Activated gamma-delta T cell treated with anti-CD3 and anti-CD28 coated beads, Interleukin-2, amount 50 U/mL, for 16 hours (primary cell): ENCODE measurements around the gene RPTOR.
A peak's percentile ranks its signal among the peaks of the same experiment; 100 is the strongest.
"Not testable (repeated sequence)": the region's sequence is repeated elsewhere in the genome, so short reads cannot be mapped to it uniquely, and the experiment has no call there.

Experiments
- DNase-seq: peaks from one replicate; pipeline ENCODE4 v3.0.0-alpha.2; 2020; ENCODE audit warnings: low read depth

Gene RPTOR

DNA sequence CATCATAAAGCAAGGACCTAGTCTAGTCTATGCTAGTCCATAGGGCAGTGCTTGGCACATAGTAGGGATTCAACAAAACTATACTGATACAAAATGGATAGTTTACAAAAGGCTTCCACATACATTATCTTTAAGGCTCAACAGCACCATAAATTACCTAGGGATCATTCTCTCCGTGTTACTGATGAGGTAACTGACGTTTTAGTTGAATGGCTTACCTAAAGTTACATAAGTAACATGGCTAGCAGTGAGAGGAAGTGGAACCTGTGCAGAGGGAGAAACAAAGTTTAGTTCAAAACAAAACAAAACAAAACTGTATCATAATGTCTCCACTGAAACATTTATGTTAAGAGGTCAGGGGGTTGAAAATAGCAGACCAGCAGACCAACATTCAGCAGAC lies 7.9 kb downstream of the RPTOR start:
- DNase-seq, result no peak

DNA sequence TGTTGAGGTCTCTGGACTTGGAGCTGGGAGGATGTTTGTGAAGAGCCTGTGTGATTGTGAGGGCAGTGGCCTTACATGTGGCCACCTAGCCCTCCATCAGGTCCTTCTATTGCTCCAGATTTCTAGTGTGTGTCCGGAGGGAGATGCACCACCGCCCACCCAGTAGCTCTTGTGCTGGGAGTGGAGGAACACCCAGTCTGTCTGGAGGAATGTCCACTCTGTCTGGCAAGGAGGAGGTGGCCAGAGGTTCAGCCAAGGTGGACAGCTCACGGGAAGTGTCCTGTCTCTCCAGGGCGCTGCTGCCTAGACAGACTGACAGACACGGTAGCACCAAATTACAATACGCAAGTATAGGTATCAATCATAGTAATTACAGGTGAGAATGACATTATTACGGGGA lies 10.6 kb downstream of the RPTOR start:
- no peak for DNase-seq

DNA sequence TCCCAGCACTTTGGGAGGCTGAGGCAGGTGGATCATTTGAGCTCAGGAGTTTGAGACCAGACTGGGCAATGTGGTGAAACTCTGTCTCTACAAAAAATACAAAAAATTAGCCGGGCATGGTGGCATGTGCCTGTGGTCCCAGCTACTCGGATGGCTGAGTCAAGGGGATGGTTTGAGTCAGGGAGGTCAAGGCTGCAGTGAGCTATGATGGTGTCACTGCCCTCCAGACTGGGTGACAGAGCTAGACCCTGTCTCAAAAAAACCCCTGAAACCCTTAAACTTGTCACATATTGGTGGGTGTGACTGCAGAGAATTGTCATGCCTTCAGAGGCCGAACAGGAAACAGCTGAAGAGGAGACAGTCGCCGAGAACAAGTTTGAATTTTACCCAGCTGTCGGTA lies 13.4 kb downstream of the RPTOR start:
- DNase-seq, result no peak

DNA sequence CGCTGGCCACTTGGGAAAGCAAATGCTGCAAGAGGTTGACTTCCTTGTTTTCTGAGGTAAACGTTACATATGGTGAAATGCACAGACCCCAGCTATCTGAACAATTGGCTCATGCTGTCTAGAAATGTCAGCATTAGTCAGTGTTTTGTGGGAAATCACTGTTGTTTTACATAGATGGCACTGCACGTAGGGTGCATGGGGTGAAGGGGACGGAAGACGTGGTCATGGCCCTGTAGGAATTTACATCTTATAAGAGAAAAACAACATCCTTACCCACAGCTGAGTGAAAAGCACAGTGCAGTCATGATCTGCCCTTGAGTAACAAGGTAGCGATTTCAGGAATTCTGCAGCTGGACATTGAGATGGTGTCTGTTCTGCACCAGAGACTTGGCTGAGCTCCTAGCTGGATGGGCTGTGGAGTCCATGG lies 15.2 kb downstream of the RPTOR start:
- no peak for DNase-seq

DNA sequence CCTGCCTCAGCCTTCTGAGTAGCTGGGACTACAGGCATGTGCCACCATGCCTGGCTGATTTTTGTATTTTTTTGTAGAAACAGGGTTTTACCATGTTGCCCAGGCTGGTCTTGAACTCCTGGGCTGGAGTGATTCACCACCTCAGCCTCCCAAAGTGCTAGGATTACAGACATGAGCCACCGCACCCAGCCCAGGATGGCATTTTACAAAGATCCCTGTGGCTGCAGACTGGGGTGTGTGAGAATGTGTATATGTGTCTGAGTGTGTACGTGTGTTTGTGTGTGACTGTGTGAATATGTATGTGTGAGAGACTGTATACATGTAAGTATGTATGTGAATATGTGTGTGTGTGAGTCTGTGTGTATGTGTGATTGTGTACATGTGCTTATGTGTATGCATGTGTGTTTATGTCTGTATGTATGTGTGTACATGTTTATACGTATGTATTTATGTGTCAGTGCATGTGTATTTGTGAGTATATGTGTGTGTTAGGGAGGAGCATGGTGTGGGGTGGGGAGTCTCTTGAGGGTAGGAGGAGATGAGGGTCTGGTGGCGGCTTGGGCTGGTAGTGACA lies 17.0 kb downstream of the RPTOR start:
- DNase-seq, result no peak

DNA sequence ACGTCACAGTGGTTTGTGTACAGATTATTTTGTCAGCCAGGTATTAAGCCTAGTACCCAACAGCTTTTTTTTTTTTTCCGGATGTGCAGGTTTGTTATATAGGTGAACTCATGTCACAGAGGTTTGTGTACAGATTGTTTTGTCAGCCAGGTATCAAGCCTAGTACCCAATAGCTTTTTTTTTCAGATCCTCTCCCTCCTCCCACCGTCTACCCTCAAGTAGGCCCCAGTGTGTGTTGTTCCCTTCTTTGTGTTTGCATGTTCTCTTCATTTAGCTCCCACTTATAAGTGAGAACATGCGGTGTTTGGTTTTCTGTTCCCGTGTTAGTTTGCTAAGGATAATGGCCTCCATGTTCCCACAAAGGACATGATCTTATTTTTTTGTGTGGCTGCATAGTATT lies 19.9 kb downstream of the RPTOR start:
- no peak for DNase-seq

DNA sequence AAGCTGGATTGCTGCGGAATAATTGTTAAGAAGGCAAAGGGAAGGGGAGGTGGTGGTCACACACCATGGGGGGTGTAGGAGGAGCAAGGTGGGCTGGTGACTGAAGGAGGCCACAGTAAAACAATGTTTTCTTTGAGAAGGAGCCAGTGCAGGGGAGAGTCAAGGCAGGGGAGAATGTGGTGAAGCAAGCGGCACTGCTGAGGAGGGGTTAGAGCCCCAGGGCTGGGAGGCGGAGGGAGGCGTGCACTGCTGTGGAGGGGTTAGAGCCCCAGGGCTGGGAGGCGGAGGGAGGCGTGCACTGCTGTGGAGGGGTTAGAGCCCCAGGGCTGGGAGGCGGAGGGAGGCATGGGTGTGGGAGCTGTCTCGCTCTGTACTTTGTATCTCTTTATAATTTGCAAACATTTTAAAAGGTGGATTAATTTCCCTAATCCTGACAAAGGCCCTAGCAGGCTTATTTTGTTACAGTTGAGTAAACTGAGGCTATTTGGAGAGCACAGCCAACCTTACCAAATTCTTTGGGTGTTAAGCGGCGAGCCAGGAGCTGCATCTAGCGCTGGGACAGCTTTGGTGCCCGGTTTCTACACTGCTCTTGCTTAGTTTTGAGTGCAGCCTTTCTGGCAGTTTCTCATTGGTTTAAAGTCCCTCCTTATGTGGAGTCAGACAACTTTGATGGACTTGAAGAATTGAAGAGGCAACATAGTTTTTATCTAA lies 20.9 kb downstream of the RPTOR start:
- no peak for DNase-seq

DNA sequence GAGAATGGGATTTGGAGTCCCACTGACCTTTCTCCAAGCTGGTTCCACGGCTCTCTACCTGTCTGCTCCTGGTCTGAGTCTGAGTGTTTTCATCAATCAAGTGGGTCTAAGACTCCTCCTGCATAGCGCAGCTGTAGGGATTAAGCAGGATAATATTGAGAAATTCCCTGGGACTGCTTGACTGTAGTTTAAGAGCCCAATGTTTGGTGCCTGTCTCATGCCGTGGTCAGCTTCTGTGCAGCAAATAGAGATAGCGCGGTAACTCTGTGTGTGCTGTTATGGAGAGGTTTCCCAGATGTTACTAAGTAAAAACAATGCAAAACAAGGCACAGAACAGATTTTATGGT lies 21.4 kb downstream of the RPTOR start:
- DNase-seq, result no peak

DNA sequence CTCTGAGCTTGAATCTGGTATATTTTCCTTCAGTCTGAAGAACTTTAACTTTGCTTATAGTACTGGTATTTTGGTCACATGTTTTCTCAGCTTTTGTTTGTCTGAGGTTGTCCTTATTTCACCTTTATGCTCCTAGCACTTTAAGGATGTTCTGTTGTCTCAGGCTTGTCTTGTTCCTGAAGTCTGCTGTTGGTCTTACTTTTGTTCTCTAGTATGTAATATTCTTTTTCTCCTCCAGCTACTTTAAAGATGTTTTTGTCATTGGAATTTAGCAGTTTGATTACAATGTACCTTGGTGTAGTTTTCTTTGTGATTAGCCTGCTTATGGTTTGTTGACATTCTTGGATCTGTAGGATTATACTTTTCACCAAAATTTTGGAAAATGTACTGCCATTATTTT lies 23.6 kb downstream of the RPTOR start:
- no peak for DNase-seq

DNA sequence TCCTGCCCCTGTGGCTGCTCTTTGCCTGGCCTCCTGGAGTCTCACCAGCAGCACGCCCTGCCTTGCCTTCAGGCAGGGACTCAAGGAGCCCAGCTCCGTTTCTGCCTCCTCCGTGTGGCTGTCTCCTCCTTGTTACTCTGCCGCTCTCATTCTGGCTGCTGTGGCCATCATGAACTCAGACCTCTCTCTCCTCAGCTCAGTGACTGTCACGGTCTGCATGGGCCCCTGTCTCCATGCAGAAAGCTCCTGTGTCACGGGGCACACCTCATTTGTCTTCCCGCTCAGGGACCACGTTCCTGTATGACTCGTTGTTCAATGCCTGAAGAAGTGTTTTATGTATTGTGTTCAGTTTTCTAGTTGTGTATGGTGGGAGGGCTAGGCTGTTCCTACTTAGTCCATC lies 25.3 kb downstream of the RPTOR start:
- no peak for DNase-seq

DNA sequence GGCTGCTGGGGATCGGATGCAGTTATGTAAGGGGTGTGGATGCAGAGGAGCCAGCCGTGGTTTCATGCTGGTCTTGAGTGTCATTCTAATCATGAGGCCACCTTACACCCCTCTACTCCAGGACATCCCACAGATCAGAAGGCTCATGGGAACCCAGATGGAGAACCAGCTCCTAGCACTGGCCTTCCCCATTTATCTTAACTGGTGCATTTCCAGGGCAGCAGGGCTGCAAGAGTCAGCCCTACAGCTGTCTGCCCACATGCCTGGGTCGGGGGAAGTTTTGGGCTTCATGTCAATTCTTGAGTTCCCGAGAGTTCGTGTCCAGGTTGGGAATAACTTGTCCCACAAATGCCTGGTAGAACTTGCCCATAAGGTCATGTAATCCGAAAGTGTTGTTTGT lies 29.1 kb downstream of the RPTOR start:
- DNase-seq, result no peak

DNA sequence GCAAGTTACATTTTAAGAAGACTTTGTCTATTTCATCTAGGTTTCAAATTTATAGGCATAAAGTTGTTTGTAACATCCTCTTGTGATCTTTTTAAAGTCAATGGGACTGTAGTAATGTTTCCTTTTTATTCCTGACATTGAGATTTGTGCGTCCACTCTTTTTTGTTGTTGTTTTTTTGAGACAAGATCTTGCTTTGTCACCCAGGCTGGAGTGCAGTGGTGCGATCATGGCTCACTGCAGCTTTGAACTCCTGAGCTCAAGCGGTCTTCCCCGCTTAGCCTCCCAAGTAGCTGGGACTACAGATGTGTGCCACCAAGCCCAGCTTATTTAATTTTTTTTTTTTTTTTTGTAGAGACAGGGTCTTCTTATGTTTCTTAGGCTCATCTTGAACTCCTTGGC lies 29.9 kb downstream of the RPTOR start:
- DNase-seq, result no peak

DNA sequence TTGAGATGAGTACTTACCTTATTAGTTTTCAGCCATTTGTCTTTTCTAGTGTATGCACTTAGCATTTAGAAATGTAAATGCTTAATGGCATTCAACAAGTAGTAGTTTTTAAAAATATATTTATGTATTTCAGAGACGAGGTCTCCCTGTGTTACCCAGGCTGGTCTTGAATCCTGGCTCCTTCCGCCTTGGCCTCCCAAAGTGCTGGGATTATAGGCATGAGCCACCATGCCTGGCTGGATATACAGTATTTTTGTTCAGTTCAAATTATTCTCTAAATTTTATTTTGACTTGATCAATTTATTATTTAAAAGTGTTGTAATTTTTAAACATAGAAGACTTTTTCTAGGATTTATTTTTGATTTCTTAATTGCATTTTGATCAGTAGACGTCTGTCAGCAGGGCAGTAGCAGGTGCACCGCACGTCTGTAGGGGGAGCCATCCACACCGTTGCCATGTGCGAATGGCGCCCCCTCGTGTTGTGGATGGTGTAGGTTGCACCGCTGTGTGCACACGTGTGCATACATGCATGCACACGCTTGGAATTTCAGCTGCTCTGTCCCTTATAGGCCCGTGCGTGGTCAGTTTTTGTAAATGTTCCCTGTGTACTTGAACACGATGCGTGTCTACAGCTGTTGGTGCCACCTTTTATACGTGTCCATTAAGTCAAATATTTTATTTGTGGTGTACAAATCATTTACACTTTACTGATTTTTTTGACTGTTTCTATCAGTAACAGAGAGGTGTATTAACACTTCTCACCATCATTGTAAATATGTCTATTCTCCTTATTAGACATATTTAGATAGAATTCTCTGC lies 30.6 kb downstream of the RPTOR start:
- DNase-seq, result peak; percentile 90

DNA sequence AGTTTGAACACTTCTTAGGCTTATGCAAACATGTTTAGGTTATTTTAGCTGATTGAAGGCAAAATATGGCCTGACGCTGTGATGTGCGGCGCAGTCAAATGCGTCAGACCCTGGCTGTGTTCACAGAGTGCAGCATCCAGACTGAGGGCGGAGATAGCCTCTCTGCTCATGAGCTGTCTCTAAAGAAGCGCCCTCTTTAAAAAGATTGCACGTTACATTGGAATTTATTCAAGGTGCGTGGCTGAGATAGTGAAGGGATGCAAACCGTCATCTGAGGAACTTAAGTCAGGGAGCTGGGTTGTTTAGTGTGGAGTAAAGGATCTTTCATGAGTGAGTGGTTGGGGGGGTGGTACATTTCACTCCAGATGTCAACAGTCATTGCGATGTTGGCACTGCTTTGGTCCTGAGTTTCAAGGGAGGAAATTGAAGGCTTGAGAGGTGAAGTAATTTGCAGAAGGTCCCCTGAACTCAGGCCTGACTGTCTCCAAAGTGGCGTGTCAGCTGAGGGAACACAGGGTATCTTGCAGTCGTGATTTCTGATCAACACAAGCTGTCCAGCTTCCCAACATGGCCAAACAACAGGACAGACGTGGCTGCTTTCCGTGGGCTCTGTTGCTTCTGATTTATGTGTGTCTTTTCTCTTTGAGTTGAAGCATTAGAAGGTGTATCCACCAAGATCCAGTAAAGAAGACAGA lies 33.4 kb downstream of the RPTOR start:
- no peak for DNase-seq

DNA sequence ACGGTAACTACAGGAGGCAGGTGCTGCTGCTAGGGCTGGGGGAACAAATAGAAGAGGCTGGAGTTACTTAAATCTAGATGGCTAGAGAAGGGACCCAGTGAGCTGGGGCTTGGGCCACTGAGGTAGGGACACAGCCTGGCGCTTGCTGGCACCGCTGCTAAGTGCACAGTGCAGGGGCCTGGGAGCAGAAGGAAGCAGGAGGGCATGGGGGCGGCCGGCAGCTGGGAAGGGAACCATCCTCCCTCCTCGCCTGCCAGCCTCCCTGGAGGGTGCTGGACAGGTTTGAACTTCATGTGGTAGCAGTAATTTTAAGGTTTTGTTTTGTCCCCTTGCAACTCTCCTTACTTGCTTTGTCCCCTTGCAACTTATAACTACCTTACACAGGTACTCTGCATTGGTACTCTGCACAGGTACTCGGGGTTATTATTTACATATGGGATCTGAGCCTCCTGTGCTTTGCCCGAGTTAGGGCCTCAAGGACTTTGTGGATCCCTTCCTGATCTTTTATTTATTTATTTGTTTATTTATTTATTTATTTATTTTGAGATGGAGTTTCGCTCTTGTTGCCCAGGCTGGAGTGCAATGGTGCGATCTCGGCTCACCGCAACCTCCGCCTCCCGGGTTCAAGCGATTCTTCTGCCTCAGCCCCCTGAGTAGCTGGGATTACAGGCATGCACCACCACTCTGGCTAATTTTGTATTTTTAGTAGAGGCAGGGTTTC lies 34.2 kb downstream of the RPTOR start:
- DNase-seq, result not testable (repeated sequence)

DNA sequence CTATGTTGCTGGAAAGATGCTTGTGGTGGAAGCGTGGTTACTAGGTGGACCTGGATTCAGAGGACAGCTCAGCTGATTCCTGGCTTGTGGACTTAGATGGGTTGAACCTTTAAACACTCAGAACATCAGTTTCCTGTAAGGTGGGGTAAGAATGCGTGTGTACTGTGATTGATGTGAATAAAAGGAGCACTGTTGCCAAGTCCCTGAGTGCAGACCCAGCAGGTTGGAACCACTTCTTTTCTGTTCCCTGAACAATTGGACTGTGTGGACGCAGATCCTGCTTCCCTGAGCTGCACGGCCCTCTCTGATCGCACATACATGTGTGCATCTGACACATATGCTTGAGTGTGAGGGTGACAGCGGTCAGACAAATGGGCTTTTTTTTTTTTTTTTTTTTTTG lies 37.5 kb downstream of the RPTOR start:
- DNase-seq, result no peak

DNA sequence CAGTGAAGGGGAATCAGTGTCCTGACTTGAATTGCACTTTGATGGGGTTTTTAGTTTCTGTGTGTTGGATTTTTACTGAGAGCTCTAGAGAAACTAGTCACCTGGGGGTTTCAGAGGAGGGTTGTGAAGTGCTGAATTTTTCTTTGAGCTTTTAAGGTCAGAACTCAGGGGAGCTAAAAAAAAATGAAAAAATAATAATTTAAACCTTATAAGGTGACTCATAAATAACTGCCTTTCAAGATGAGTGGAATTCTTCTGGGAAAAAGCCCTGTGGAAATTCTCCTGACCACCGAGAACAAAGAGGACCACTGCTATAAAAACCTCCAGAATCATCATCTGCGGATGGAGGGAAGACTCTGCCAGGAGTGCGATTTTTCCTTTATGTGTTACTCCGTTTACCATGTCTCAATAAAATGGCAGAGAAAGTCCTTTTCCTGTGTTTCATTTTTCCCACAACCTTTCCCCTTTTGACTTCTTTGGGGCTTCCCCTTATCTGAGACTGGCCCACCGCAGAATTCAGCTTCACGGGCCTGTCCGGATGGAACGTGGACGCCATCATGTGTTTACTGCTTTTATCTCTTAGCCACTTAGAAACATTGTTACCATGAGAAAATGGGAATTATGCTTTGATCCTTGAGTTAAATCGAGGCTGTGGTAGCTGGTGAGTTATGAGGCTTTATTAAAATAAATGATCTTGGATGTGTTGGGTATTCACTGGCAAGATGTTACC lies 39.7 kb downstream of the RPTOR start:
- no peak for DNase-seq

DNA sequence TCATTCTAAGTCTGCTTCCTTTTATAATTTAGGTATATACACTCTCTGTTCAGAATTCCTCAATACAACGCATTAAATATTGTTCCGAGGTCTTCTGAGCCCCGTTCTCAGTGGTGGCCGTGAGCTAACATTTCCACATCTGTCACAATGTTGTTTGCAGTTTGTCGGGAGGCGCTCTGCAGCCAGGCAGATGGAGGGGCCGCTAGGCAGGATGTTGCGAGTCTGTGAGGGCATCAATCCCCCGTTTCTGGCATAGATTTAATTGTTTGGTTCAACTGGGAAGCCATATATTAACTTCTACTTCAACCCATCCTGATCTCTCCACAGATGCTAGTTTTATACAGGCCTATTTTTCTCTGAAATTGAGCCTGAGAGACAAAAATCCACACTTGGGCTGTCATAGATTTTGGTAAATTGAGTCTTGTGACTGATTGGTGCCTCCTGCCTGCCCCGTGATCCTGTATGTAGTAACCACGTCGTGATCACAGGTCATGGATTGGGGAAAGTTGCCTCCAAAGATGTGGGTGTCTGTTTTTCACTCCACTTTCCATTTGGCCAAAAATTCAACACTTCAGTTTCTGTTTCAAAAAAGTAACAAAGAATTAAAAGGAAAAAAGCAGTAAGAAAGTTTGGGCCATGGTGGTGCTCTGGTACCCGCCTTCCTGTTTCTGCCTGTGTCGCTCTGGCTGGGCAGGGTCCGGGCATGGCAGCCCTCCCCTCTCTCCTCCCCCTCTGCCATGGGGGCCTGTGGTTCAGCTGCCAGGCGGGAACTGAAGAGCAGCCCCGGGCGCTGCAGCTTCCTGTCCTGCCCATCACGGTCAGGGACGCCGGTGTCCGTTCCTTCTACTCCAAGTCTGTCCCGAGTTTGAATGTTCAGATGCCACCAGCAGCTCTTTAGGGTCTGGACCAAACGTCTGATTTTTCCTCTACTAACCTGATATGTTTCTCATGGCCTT lies 41.5 kb downstream of the RPTOR start:
- DNase-seq, result no peak

DNA sequence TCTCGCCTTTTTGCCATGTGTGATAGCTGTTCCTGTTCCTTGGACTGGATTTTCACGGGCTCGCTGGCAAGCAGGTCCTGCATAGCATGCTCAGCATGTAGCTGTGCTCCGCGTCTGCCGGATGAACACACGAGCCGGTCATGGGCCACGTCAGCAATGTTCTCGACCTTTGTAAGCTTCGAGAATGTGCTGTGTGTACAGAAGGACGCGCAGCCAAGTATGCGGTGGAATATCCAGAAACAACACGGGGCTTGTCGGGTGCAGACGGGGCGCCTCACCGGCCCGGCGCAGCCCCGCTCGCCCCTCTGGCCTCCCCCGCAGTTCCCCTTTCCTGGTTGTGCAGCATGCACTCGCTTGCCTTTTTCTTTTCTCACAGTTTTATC lies 42.2 kb downstream of the RPTOR start:
- no peak for DNase-seq

DNA sequence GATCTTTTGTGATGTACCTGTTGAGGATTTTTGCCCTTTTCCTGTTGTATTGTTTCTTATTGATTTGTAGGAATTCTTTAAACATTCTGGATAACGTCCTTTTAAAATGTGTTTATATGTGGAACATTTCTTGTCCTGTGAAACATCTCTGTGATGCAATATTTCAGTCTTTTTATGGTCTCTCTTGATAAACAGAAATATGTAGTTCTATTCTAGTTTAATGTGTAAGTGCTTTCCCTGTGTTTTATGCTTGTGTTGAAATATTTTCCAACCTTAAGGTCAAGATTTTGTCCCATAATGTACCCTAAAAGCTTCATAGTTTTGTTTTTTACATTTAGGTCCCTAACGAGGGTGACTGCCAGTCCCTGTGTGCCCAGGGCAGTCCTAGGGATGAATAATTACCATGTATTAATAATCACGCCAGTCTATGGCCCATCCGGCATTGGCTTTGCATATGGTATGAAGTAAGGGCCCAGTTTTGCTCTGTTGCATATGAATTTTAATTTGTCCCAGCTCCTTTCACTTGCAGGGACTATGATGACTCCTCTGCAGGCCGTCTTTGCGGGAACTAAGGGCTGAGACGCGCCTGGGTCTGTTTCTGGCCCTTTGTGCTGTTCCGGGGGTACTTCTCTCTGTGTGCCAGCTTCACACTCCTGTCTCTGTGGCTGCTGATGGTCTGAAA lies 44.2 kb downstream of the RPTOR start:
- DNase-seq, result no peak
